GM19099 (cell line): Measurements from ENCODE around the gene IL1RAP.

Experiments
- POLR2A ChIP-seq: IDR thresholded peaks from 3 replicates; pipeline ENCODE4 v1.6.1; 2011; ENCODE audit warnings: low read depth; ENCODE audit not compliant: insufficient read length; ENCODE audit errors: extremely low read depth

Gene IL1RAP

GRCh38 chr3:190499122-190499521 is 14.8 kb upstream of the IL1RAP start:
- no peak for TF ChIP-seq POLR2A

DNA sequence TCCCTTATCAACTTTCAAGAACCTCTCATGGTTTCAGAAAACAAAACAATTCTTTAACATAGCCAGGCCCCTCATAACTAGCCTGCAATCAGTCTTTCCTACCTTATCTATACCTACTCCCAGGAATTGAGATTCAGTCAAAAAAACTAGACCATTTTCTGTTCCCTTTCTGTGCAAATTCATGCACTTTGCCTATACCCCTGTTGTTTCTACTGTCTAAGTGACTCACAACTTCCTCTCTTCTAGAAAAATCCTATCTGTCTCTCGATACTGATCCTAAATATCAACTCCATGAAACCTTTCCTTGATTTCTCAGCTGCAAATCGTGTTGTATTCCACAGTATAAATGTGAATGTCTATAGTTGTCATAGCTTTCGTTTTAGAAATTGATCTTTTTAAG is 10.9 kb upstream of the IL1RAP start:
- TF ChIP-seq POLR2A: no peak

- no peak for TF ChIP-seq POLR2A
Observed at GRCh38 chr3:190504354-190505125, 9.3 kb upstream of the IL1RAP start.

DNA sequence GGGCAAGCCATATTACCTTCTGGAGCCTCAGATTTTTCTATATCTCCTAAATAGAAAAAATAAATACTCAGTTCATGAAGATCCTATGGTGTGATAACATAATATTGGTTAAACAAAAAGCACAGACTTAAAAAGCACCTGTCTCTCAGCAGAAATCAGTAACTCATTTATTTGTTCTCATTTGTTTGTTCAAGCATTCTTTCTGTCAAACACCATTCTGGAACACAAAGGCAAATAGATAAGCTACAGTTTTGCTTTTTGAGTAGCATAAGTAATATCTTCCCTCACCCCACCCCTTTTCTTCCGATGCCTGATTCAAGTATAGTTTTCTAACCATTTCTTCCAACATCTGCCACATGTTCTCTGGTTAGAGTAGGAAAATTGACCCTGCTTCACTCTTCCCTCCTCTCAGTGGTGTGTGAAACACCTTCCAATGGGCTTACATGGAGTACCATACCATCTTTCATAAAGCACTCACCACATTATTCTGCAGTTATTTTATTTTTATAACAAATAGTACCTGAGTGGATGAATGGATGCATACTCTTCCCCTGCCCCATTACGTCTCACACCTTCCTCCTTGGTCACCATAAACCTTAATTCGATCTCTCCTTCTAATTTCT is 8.4 kb upstream of the IL1RAP start:
- no peak for TF ChIP-seq POLR2A

- no peak for TF ChIP-seq POLR2A
Observed at GRCh38 chr3:190506271-190506670, 7.6 kb upstream of the IL1RAP start.

DNA sequence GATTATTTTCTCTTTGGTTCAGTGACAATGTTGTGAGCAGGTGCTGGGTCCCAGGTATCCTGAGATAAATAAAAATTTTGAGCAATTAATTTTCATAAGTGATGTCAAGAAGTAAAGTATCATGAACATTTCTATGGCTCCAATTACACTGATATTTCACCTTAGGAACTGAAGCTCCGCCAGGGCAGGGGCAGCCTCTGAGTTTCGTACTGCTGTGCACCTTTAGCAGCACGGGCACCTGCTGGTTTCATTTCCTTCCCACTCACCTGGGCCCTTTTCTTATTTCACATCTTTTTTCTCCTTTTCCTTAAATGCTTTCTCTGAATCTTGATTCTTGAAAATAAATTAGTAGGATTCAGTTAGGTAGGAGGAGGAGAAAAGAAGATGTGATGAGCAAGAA is 1.2 kb upstream of the IL1RAP start:
- no peak for TF ChIP-seq POLR2A

GRCh38 chr3:190514413-190515153 is 698 bp downstream of the IL1RAP start:
- no peak for TF ChIP-seq POLR2A

DNA sequence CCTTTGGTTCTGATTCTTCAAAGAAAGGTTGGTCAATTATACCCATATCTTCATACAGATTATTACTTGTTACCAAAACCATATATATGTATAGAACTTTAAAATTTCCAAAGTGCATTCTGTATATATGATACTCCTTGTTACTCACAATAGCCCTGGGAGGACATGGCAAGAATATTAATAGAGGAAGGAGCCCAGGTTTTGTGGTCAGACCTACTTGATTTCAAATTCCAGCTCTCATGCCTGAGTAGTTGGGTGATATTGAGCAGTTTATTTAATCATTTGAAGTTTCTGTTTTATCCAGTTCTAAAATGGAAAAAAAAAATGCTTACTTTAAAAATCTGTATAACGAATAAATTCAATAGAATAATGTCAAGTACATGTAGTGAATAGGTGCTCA is 2.5 kb downstream of the IL1RAP start:
- no peak for TF ChIP-seq POLR2A

GRCh38 chr3:190517687-190518086 is 3.8 kb downstream of the IL1RAP start:
- no peak for TF ChIP-seq POLR2A

GRCh38 chr3:190519886-190520285 is 6.0 kb downstream of the IL1RAP start:
- no peak for TF ChIP-seq POLR2A

GRCh38 chr3:190521998-190522397 is 8.1 kb downstream of the IL1RAP start:
- TF ChIP-seq POLR2A: no peak

GRCh38 chr3:190522621-190523222 is 8.8 kb downstream of the IL1RAP start:
- no peak for TF ChIP-seq POLR2A

- no peak for TF ChIP-seq POLR2A
Observed at GRCh38 chr3:190524942-190525341, 11.1 kb downstream of the IL1RAP start.

DNA sequence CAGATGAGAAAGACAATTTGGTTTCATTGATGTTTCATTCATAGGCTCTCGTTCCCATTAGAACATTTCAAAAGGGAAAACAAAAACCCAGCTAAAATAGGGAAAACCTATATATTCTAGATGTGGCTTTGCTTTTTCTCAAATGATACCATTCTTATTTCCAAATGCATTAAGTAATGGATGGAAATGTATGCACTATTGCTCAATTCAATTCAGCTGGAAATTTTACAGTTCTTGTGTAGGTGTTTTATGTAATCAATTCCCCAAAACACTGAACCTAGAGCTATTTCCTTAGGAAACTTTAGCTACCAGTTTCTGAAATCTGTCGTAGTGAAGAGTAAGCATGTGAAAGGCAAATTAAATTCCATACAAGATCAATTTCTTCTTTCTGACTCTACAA is 11.7 kb downstream of the IL1RAP start:
- TF ChIP-seq POLR2A: no peak
